Measurements from ENCODE around the gene HNRNPM.

DNA sequence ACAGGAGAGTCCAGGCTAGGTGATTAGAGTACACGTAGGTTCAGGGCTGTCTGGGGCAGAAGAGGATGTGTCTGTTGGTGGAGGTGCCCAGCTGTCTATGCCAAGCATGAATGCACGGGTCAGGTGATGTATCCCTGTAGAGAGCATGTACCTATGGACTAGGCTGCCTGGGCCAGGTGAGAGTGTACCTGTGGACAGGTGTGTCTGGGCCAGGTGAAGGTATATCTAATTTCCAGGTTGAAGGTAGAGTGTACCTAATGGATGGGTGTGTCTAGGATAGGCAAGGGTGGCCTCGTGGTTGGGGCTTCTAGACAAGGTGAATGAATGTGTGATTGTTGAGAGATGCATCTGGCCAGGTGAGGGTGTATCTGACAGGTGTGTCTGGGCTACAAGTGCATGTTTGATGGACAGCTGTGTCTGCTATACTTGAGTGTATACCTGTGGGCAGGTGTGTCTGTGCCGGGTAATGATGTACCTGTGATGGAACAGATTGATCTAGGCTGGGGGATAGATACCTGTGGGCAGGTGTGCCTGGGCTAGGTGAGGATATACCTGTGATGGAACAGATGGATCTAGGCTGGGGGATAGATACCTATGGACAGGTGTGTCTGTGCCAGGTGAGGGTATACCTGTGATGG, 84.7 kb downstream of the HNRNPM start:
- TF ChIP-seq CTCF (IDR thresholded peaks at IDR 0.05; ENCODE audit: low read depth, low read length): no peak
- TF ChIP-seq EZH2phosphoT487 (IDR thresholded peaks at IDR 0.05; ENCODE audit: low read depth): no peak
